Fibroblast of lung (primary cell): ENCODE measurements around the gene SYNE1.

Experiments used
- EZH2 ChIP-seq: IDR thresholded peaks from 2 replicates; pipeline ENCODE4 v1.5.1; 2012; ENCODE audit warnings: low read length, control low read depth, mild to moderate bottlenecking; ENCODE audit errors: missing control alignments
- TF ChIP-seq, protein P1 (sequence below), 2 donors: IDR thresholded peaks in 1 of 2; conservative IDR thresholded peaks in 1 of 2; 1 replicate in 1 of 2; 2 replicates in 1 of 2; pipeline ENCODE4 v1.5.1; 2011 to 2012; ENCODE audit warnings: low read length in 2 of 2, control low read depth in 1 of 2, inconsistent platforms in 1 of 2, low read depth in 1 of 2, mild to moderate bottlenecking in 1 of 2

DNA sequence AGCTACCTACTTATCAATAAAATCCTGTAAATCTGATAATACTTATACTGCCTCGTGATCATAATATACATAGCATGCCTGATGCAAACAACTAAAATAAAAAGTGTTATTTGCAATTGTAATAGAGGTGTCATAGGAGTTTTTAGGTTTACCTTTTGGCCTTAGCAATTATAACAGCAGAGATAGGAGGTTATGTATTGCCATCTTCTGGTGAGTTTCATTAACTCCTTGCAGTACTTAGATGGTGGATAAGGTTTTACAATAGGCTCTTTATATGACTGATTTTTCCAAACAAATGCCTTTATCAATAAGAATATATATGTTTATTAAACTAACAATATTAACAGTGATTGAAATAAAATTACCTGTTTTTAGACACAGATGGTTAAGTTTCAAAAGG is 32.7 kb upstream of the SYNE1 start:
- no peak for TF ChIP-seq EZH2
- TF ChIP-seq, protein P1, sequence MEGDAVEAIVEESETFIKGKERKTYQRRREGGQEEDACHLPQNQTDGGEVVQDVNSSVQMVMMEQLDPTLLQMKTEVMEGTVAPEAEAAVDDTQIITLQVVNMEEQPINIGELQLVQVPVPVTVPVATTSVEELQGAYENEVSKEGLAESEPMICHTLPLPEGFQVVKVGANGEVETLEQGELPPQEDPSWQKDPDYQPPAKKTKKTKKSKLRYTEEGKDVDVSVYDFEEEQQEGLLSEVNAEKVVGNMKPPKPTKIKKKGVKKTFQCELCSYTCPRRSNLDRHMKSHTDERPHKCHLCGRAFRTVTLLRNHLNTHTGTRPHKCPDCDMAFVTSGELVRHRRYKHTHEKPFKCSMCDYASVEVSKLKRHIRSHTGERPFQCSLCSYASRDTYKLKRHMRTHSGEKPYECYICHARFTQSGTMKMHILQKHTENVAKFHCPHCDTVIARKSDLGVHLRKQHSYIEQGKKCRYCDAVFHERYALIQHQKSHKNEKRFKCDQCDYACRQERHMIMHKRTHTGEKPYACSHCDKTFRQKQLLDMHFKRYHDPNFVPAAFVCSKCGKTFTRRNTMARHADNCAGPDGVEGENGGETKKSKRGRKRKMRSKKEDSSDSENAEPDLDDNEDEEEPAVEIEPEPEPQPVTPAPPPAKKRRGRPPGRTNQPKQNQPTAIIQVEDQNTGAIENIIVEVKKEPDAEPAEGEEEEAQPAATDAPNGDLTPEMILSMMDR (conservative IDR thresholded peaks at IDR 0.05 in 1 of 2, IDR thresholded peaks at IDR 0.05 in 1 of 2; ENCODE audit: low read depth in 1 of 2, low read length in 2 of 2): peak in 1 of 2 donors; percentile 30
